D721Med (cell line): ENCODE results near the gene WLS.
"Not testable (repeated sequence)": the region's sequence is repeated elsewhere in the genome, so short reads cannot be mapped to it uniquely, and the experiment has no call there.

Source experiments
- DNase-seq: peaks from one replicate; pipeline ENCODE4 v3.0.0; 2011; ENCODE audit warnings: low spot score; ENCODE audit not compliant: insufficient read length
- FAIRE-seq: peaks from 2 replicates; lab custom pipeline; 2011; peaks lifted over from hg19 to GRCh38; lab: Jason Lieb, UNC
- TF ChIP-seq, protein P1 (sequence below): IDR thresholded peaks from 2 replicates; pipeline ENCODE4 v1.5.1; 2012; ENCODE audit warnings: mild to moderate bottlenecking, control low read depth; ENCODE audit not compliant: insufficient read depth; ENCODE audit errors: missing control alignments

The WLS gene

GRCh38 chr1:68166348-68166747 lies 66.0 kb downstream of the WLS start:
- DNase-seq = no peak
- no peak for FAIRE-seq
- TF ChIP-seq, protein P1, sequence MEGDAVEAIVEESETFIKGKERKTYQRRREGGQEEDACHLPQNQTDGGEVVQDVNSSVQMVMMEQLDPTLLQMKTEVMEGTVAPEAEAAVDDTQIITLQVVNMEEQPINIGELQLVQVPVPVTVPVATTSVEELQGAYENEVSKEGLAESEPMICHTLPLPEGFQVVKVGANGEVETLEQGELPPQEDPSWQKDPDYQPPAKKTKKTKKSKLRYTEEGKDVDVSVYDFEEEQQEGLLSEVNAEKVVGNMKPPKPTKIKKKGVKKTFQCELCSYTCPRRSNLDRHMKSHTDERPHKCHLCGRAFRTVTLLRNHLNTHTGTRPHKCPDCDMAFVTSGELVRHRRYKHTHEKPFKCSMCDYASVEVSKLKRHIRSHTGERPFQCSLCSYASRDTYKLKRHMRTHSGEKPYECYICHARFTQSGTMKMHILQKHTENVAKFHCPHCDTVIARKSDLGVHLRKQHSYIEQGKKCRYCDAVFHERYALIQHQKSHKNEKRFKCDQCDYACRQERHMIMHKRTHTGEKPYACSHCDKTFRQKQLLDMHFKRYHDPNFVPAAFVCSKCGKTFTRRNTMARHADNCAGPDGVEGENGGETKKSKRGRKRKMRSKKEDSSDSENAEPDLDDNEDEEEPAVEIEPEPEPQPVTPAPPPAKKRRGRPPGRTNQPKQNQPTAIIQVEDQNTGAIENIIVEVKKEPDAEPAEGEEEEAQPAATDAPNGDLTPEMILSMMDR = no peak

- TF ChIP-seq, protein P1 = no peak
- DNase-seq (no peak), FAIRE-seq (no peak)
These were observed 66.7 kb downstream of the WLS start for GRCh38 chr1:68165665-68166064.

DNA sequence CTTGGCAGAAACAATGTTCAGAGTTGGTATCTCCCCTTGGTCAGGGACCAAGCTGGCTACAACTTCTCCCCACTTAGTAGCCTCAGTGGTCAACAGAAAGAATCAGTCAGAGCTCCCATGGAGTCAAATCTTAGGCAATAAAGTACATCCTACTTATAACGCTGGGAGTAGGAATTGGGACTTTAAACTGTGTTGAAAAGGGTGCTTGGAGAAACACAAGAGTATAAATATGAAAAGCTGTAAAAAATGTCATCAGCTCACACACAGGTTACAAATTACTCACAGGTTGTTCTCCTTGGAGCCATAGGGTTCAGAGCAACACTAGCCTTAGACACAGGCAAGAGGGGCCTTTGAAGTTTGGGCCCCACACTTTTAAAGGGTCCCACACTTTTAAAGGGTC lies 67.4 kb downstream of the WLS start:
- FAIRE-seq (no peak), DNase-seq (no peak)
- TF ChIP-seq, protein P1 = no peak

DNA sequence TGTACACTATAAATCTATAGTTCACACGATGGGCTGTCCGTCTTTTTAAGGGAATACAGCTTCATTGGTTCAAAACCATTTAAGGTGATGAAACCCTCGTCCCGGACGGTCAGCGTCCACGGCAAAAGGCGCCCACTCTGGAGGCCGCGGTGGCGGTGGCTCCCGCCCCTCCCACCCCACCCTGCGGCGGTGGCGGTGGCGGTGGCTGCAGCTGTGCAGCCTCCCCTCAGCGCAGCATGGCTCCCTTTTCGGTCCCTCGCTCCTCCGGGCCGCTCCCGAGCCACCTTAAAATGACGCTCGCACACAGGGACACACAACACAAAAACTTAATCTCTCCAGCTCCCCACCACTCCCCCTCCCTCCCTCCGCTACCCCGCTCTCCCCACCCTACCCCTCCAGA lies 69.1 kb downstream of the WLS start:
- FAIRE-seq = no peak

GRCh38 chr1:68162761-68163160 lies 69.6 kb downstream of the WLS start:
- FAIRE-seq (no peak), DNase-seq (no peak)
- TF ChIP-seq, protein P1 = no peak

More for the DNA sequence above, 69.1 kb downstream of the WLS start:
- TF ChIP-seq, protein P1 = no peak
- no peak for DNase-seq

- FAIRE-seq = not testable (repeated sequence)
These were observed 70.7 kb downstream of the WLS start for GRCh38 chr1:68161672-68162071.

DNA sequence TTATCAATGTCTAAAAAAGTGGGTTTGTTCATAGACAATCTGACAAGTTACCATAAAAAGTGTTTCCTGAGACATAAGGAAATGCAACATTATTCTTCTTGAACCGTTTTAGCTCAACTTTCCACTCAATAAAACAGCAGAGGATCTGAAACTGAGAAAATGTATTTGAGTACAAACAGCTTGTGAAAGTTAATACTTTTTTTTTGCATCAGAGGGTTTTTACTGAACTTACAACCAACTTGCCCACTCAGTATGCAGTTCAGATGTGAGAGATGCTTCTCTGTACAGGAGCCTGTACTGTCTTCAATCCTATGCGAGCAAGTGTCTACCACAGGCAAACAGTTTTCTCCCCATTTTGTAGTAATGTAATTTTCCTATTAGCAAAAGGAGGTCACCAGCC lies 71.4 kb downstream of the WLS start:
- FAIRE-seq, DNase-seq: not testable (repeated sequence)

More at GRCh38 chr1:68161672-68162071, 70.7 kb downstream of the WLS start:
- not testable (repeated sequence) for DNase-seq

GRCh38 chr1:68160021-68160420 lies 72.3 kb downstream of the WLS start:
- no peak for FAIRE-seq
- no peak for DNase-seq
- TF ChIP-seq, protein P1 = no peak
